B cell (primary cell): ENCODE measurements around the gene TXNRD3. TPM values are rescaled to one million over a fixed set of nuclear protein-coding genes. Genes with fewer than 3 reads are reported as not detected.
"Not testable (repeated sequence)": the region's sequence is repeated elsewhere in the genome, so short reads cannot be mapped to it uniquely, and the experiment has no call there.

Source experiments
- ATAC-seq: fragments of 200-7000 bp; cut with Tn5 transposase; one replicate; pipeline ENCODE4 v1.10.0; 2021; ENCODE audit warnings: low read depth, mild to moderate bottlenecking, moderate number of reproducible peaks, moderate library complexity
- CTCF ChIA-PET: fragments of 350-600 bp; sonication (Branson Sonifier 250); formaldehyde crosslinking; loops from one replicate; lab custom pipeline; 2021; ENCODE audit warnings: antibody characterized with exemption, inconsistent platforms; lab: Charles Lee
- POLR2A ChIA-PET: fragments of 350-600 bp; sonication (Branson Sonifier 250); formaldehyde crosslinking; loops from one replicate; lab custom pipeline; 2021; ENCODE audit warnings: antibody characterized with exemption; lab: Charles Lee
- DNase-seq: peaks from one replicate; pipeline ENCODE4 v3.0.0; 2013
- H2AFZ ChIP-seq: 2 replicates; pipeline ENCODE4 v1.6.1; 2012; ENCODE audit warnings: mild to moderate bottlenecking, low read depth, low read length; ENCODE audit not compliant: insufficient read depth, poor library complexity, severe bottlenecking
- H3K27ac ChIP-seq, 2 donors: 1 replicate in 1 of 2; 2 replicates in 1 of 2; pipeline ENCODE4 v1.5.1; 2012 to 2013; ENCODE audit warnings: low read length in 2 of 2, mild to moderate bottlenecking in 2 of 2, moderate library complexity in 1 of 2
- H3K27me3 ChIP-seq, 4 experiments: fragments of 200-600 bp in 1 of 4; sonication (generic) in 1 of 4; replicated peaks in 1 of 4; 1 replicate in 2 of 4; 2 replicates in 2 of 4; pipeline versions ENCODE4 v1.6.1 to v1.7.0; 2013 to 2016; ENCODE audit warnings: low read length in 3 of 4, mild to moderate bottlenecking in 2 of 4, mixed read lengths in 1 of 4, moderate library complexity in 1 of 4; ENCODE audit not compliant: insufficient read depth in 4 of 4, control insufficient read depth in 3 of 4; ENCODE audit errors: control extremely low read depth in 1 of 4
- H3K36me3 ChIP-seq, 2 experiments: replicated peaks in 1 of 2; 1 replicate in 1 of 2; 2 replicates in 1 of 2; pipeline versions ENCODE4 v1.6.1 to v1.7.1; 2013; ENCODE audit warnings: low read length in 1 of 2; ENCODE audit not compliant: insufficient read depth in 2 of 2, control insufficient read depth in 1 of 2; ENCODE audit errors: control extremely low read depth in 1 of 2, extremely low read depth in 1 of 2
- H3K4me1 ChIP-seq, 2 donors: fragments of 200-600 bp in 1 of 2; sonication (generic) in 1 of 2; 1 replicate in 1 of 2; 2 replicates in 1 of 2; pipeline versions ENCODE4 v1.5.1 to v1.6.1; 2013 to 2017; ENCODE audit warnings: low read length in 2 of 2; ENCODE audit not compliant: control insufficient read depth in 2 of 2, insufficient read depth in 2 of 2
- H3K4me2 ChIP-seq: replicated peaks from 2 replicates; pipeline ENCODE3; 2012; ENCODE audit warnings: mild to moderate bottlenecking, low read depth, low read length; ENCODE audit not compliant: poor library complexity, severe bottlenecking
- H3K4me3 ChIP-seq, 5 experiments: fragments of 200-600 bp in 1 of 5; sonication (generic) in 1 of 5; 1 replicate in 3 of 5; 2 replicates in 2 of 5; pipeline versions ENCODE4 v1.5.1 to v1.7.0; 2011 to 2016; ENCODE audit warnings: low read length in 4 of 5, mild to moderate bottlenecking in 4 of 5, low read depth in 2 of 5, control low read depth in 1 of 5, moderate library complexity in 1 of 5; ENCODE audit not compliant: insufficient read depth in 1 of 5; ENCODE audit errors: control extremely low read depth in 1 of 5, extremely low read depth in 1 of 5
- H3K79me2 ChIP-seq: fragments of 200-600 bp; sonication (generic); one replicate; pipeline ENCODE4 v1.6.0; 2016; ENCODE audit warnings: low read length; ENCODE audit not compliant: control insufficient read depth, insufficient read depth
- H3K9ac ChIP-seq: fragments of 200-600 bp; sonication (generic); 2 replicates; pipeline ENCODE4 v1.6.1; 2017; ENCODE audit warnings: mild to moderate bottlenecking, low read length, moderate library complexity
- H3K9me3 ChIP-seq, 3 donors: one replicate each; pipeline versions ENCODE4 v1.6.1 to v1.7.1; 2013; ENCODE audit warnings: low read length in 2 of 3; ENCODE audit not compliant: control insufficient read depth in 2 of 3, insufficient read depth in 1 of 3; ENCODE audit errors: control extremely low read depth in 1 of 3
- H4K20me1 ChIP-seq: 2 replicates; pipeline ENCODE4 v1.6.0; 2012; ENCODE audit warnings: mild to moderate bottlenecking, low read length; ENCODE audit not compliant: insufficient read depth, control insufficient read depth, poor library complexity, severe bottlenecking
- H3K27ac Mint-ChIP-seq: one replicate; pipeline ENCODE4 v1.8.0; 2021; ENCODE audit warnings: mixed read lengths
- H3K27me3 Mint-ChIP-seq: one replicate; pipeline ENCODE4 v1.8.0; 2021; ENCODE audit warnings: mixed read lengths
- H3K4me1 Mint-ChIP-seq: one replicate; pipeline ENCODE4 v1.8.0; 2021; ENCODE audit warnings: mixed read lengths
- H3K4me3 Mint-ChIP-seq: one replicate; pipeline ENCODE4 v1.8.0; 2021; ENCODE audit warnings: mixed read lengths
- H3K9me3 Mint-ChIP-seq: one replicate; pipeline ENCODE4 v1.8.0; 2022; ENCODE audit warnings: mixed read lengths; ENCODE audit not compliant: insufficient read depth
- WGBS: methylation state at CpG from one replicate; pipeline ENCODE4 v1.1.5; 2013; ENCODE audit warnings: missing lambda C conversion rate; ENCODE audit not compliant: insufficient coverage; 5-methylcytosine and 5-hydroxymethylcytosine counted together
- intact Hi-C: fragments of 100-400 bp; cut with micrococcal nuclease; formaldehyde crosslinking; loops from one replicate; pipeline ENCODE4 v1.10.0; 2022
- polyA plus RNA-seq: library from polyadenylated mRNA; depleted of rRNA; stranded (reverse); fragments of >200 nt; gene quantifications from 2 replicates; pipeline ENCODE4 v1.2.3, GENCODE V29; 2012
- total RNA-seq, 2 donors: library from RNA; stranded (reverse); fragments of 120-200 nt in 1 of 2; gene quantifications; 1 replicate in 1 of 2; 2 replicates in 1 of 2; pipeline versions ENCODE4 v1.2.3 to v1.2.4, GENCODE V29; 2013 to 2022
- TF ChIP-seq, protein P1 (sequence below): fragments of 200-600 bp; IDR thresholded peaks from one replicate; pipeline ENCODE4 v1.8.0; 2022; ENCODE audit warnings: antibody characterized with exemption, mild to moderate bottlenecking

Gene TXNRD3
- total and polyA plus RNA-seq, 2 donors (not counting 1 experiment from before 2014, with no cell fraction given): 0.15 to 0.99 TPM

DNA sequence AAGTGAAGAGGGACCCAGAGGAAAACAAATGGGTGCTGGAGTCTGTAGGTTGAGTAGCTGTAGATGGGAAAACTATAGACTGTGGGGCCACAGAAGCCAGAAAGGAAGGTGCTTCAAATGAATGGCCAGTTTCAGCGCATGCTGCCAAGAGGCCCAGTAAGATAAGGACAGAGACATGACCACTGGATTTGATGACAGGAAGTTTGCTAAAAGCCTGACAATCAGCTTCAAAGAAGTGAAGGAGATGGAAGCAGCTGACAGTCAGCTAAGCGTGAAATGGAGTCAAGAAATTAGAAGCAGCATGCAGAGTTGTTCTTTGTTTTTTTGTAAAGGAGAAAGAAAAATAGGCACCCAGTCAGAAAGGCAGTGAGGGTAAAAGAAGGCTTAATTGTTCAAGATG is 24.9 kb downstream of the TXNRD3 start:
- no peaks in the 10 kb centered on the region for H3K27me3 ChIP-seq
- ChIA-PET CTCF (no interaction called here), POLR2A (no interaction called here)
- 58% methylated on average over 2 of the region's 2 CpGs for WGBS
- H3K4me1 Mint-ChIP-seq: no peaks in the 10 kb centered on the region
- no peaks in the 10 kb centered on the region for H3K9me3 Mint-ChIP-seq
- H3K79me2 ChIP-seq: no peaks in the 10 kb centered on the region
- TF ChIP-seq, protein P1, sequence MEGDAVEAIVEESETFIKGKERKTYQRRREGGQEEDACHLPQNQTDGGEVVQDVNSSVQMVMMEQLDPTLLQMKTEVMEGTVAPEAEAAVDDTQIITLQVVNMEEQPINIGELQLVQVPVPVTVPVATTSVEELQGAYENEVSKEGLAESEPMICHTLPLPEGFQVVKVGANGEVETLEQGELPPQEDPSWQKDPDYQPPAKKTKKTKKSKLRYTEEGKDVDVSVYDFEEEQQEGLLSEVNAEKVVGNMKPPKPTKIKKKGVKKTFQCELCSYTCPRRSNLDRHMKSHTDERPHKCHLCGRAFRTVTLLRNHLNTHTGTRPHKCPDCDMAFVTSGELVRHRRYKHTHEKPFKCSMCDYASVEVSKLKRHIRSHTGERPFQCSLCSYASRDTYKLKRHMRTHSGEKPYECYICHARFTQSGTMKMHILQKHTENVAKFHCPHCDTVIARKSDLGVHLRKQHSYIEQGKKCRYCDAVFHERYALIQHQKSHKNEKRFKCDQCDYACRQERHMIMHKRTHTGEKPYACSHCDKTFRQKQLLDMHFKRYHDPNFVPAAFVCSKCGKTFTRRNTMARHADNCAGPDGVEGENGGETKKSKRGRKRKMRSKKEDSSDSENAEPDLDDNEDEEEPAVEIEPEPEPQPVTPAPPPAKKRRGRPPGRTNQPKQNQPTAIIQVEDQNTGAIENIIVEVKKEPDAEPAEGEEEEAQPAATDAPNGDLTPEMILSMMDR: no peak
- H3K27ac Mint-ChIP-seq: no peak overlapping the region
- H2AFZ ChIP-seq: peak overlapping the region; percentile 14
- no peak for ATAC-seq
- H3K4me3 ChIP-seq: no peak overlapping the region
- H3K27me3 Mint-ChIP-seq: no peaks in the 10 kb centered on the region
- H3K9ac ChIP-seq: no peak overlapping the region
- intact Hi-C loops: no loop called here
- no peak for DNase-seq
- H3K36me3 ChIP-seq: no peaks in the 10 kb centered on the region
- H3K4me1 ChIP-seq: no peaks in the 10 kb centered on the region
- no peaks in the 10 kb centered on the region for H3K9me3 ChIP-seq
- H3K4me2 ChIP-seq: no peak overlapping the region
- no peaks in the 10 kb centered on the region for H4K20me1 ChIP-seq
- no peak overlapping the region for H3K4me3 Mint-ChIP-seq
- H3K27ac ChIP-seq: no peak overlapping the region

DNA sequence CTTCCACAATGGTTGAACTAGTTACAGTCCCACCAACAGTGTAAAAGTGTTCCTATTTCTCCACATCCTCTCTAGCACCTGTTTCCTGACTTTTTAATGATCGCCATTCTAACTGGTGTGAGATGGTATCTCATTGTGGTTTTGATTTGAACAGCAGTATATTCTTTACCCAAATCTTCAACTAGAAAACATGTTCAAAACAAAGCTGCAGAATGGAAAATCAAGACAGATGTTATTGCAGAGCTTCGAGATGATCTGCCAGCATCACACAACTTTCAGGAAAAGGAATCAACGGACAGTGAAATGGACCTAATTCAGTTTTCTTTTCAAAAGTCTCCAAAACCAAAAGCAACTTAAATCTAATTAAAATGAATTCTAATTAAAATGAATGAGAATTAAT is 29.2 kb downstream of the TXNRD3 start:
- H3K79me2 ChIP-seq, H3K9me3 ChIP-seq, DNase-seq, H4K20me1 ChIP-seq, H3K27ac Mint-ChIP-seq, H3K4me2 ChIP-seq, CTCF ChIA-PET, H2AFZ ChIP-seq, H3K9ac ChIP-seq, H3K4me3 Mint-ChIP-seq, H3K27ac ChIP-seq, H3K27me3 Mint-ChIP-seq, H3K4me1 Mint-ChIP-seq, intact Hi-C loops, ATAC-seq, H3K9me3 Mint-ChIP-seq, POLR2A ChIA-PET, H3K36me3 ChIP-seq, H3K4me3 ChIP-seq, H3K27me3 ChIP-seq, H3K4me1 ChIP-seq: not testable (repeated sequence)
- WGBS: no CpG with 5 or more reads among the region's 3 CpGs
